MCF 10A (cell line): ENCODE data around the gene TECPR2. TPM values are rescaled to one million over a fixed set of nuclear protein-coding genes. Genes with fewer than 3 reads are reported as not detected.

Experiments
- BruUV-seq: library from RNA; stranded (reverse); fragments of 400-500 nt; replicated peaks from 2 replicates; lab custom pipeline; 2021; lab: Mats Ljungman, UMichigan
- CTCF ChIA-PET: fragments of 300-600 bp; sonication (Branson Sonifier 250); formaldehyde crosslinking; extraction: SDS; loops from one replicate; lab custom pipeline; 2021; ENCODE audit warnings: antibody characterized with exemption, inconsistent platforms; lab: Yijun Ruan, JAX
- POLR2A ChIA-PET: fragments of 300-600, 350-650 bp; sonication (Branson Sonifier 250); formaldehyde crosslinking; extraction: SDS; loops from one replicate; lab custom pipeline; 2020; ENCODE audit warnings: antibody characterized with exemption, inconsistent platforms; lab: Yijun Ruan, JAX
- DNase-seq: peaks from one replicate; pipeline ENCODE4 v3.0.0-alpha.2; 2018; ENCODE audit not compliant: unreplicated experiment
- H3K27ac Mint-ChIP-seq: one replicate; pipeline ENCODE4 v1.8.0; 2022; ENCODE audit warnings: mild to moderate bottlenecking, low read depth, mixed read lengths; ENCODE audit not compliant: unreplicated experiment
- H3K27me3 Mint-ChIP-seq: one replicate; pipeline ENCODE4 v1.8.0; 2022; ENCODE audit warnings: mixed read lengths; ENCODE audit not compliant: insufficient read depth, unreplicated experiment
- H3K36me3 Mint-ChIP-seq: one replicate; pipeline ENCODE4 v1.8.0; 2022; ENCODE audit warnings: mild to moderate bottlenecking, moderate library complexity, mixed read lengths; ENCODE audit not compliant: insufficient read depth, unreplicated experiment
- H3K4me1 Mint-ChIP-seq: one replicate; pipeline ENCODE4 v1.8.0; 2022; ENCODE audit warnings: mixed read lengths; ENCODE audit not compliant: insufficient read depth, unreplicated experiment
- H3K4me3 Mint-ChIP-seq: one replicate; pipeline ENCODE4 v1.8.0; 2022; ENCODE audit warnings: mild to moderate bottlenecking, moderate library complexity, mixed read lengths; ENCODE audit not compliant: unreplicated experiment
- H3K9me3 Mint-ChIP-seq: one replicate; pipeline ENCODE4 v1.8.0; 2022; ENCODE audit warnings: mixed read lengths; ENCODE audit not compliant: unreplicated experiment
- intact Hi-C: fragments of 100-400 bp; cut with micrococcal nuclease; formaldehyde crosslinking; loops from 2 replicates; pipeline ENCODE4 v1.14.1; 2022
- total RNA-seq: library from RNA; stranded (reverse); gene quantifications from 2 replicates; pipeline ENCODE4 v1.2.3, GENCODE V29; 2022
- TF ChIP-seq, protein P1 (sequence below): fragments of 200-600 bp; IDR thresholded peaks from one replicate; pipeline ENCODE4 v1.8.0; 2022; ENCODE audit warnings: antibody characterized with exemption, mild to moderate bottlenecking; ENCODE audit not compliant: unreplicated experiment

The TECPR2 gene
- total RNA-seq, 1 experiment from 2014 or later, result 18.4 TPM

GRCh38 chr14:102544046-102544746 is 181.5 kb downstream of the TECPR2 start:
- no peak overlapping the region for H3K27ac Mint-ChIP-seq
- TF ChIP-seq, protein P1, sequence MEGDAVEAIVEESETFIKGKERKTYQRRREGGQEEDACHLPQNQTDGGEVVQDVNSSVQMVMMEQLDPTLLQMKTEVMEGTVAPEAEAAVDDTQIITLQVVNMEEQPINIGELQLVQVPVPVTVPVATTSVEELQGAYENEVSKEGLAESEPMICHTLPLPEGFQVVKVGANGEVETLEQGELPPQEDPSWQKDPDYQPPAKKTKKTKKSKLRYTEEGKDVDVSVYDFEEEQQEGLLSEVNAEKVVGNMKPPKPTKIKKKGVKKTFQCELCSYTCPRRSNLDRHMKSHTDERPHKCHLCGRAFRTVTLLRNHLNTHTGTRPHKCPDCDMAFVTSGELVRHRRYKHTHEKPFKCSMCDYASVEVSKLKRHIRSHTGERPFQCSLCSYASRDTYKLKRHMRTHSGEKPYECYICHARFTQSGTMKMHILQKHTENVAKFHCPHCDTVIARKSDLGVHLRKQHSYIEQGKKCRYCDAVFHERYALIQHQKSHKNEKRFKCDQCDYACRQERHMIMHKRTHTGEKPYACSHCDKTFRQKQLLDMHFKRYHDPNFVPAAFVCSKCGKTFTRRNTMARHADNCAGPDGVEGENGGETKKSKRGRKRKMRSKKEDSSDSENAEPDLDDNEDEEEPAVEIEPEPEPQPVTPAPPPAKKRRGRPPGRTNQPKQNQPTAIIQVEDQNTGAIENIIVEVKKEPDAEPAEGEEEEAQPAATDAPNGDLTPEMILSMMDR, result no peak
- no peaks in the 10 kb centered on the region for H3K36me3 Mint-ChIP-seq
- no peaks in the 10 kb centered on the region for H3K27me3 Mint-ChIP-seq
- intact Hi-C loops, result no loop called here
- no peaks in the 10 kb centered on the region for H3K9me3 Mint-ChIP-seq
- H3K4me3 Mint-ChIP-seq, result no peak overlapping the region
- no TSS peak for BruUV-seq
- DNase-seq, result peak; percentile 40
- CTCF ChIA-PET, result interaction anchor here (0.6 to 1.4 kb wide), 4 partner anchors 12 to 129 kb away, joined by 3 to 5 read pairs (median 4); no protein-coding TSS in a partner anchor
- peaks cover 29% of the 10 kb centered on the region for H3K4me1 Mint-ChIP-seq
- POLR2A ChIA-PET, result interaction anchor here (0.6 to 1.8 kb wide), 7 partner anchors 11 to 984 kb away, joined by 3 to 9 read pairs (median 5); no protein-coding TSS in a partner anchor

DNA sequence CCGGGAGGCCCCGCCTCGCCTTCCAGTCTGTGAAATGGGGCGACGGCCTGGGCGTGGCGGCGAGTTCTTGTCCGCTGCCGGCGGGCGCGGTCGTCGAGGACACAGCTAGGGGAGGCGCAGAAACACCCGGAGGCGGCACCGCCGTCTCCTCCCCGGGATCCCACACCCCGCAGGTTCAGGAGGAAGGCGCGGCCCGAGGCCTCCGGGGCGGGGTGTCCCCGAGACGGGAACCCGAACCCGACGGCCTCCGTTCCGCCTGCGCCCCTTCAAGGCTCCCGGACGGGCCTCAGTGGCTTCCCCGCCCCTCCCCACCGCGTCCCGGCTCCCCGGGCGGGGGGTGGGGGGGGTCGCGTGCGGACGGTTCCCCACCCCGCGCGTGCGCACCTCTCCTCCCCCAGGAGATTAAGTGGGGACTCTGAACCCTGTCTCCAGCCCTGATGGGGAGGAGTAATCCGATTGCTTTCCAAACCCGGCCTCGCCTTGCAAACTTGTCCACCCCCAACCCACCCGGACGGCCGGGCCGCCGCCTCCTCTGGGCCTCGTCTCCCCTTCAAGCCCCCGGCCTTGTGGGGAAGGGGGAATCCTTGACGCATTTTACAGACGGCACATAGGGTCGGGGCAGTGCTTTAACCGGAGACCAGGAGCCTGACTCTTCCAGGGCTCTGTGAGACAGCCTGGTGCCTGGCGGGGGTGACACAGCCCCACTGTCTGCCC is 182.2 kb downstream of the TECPR2 start:
- Mint-ChIP-seq H3K36me3 (no peaks in the 10 kb centered on the region), H3K9me3 (no peaks in the 10 kb centered on the region), H3K4me1 (peaks cover 30% of the 10 kb centered on the region), H3K27me3 (no peaks in the 10 kb centered on the region), H3K4me3 (peak overlapping the region; percentile 18), H3K27ac (peak overlapping the region; percentile 83)
- intact Hi-C loops, result no loop called here
- peak; percentile 61 for DNase-seq
- TF ChIP-seq, protein P1, result no peak
- ChIA-PET POLR2A (interaction anchor here (0.6 to 1.6 kb wide), 5 partner anchors 12 to 984 kb away, joined by 3 to 6 read pairs (median 5); no protein-coding TSS in a partner anchor), CTCF (interaction anchor here (1.4 to 1.5 kb wide), 2 partner anchors 12 to 20 kb away, joined by 3 to 5 read pairs; no protein-coding TSS in a partner anchor)
- BruUV-seq, result no TSS peak

GRCh38 chr14:102545461-102546265 is 182.9 kb downstream of the TECPR2 start:
- DNase-seq, result peak; percentile 81
- CTCF ChIA-PET, result interaction anchor here (1.5 kb wide), 1 partner anchor 21 kb away, joined by 3 read pairs; no protein-coding TSS in a partner anchor
- Mint-ChIP-seq H3K4me3 (peak overlapping the region; percentile 18), H3K27me3 (no peaks in the 10 kb centered on the region), H3K27ac (peak overlapping the region; percentile 83), H3K36me3 (no peaks in the 10 kb centered on the region), H3K9me3 (no peaks in the 10 kb centered on the region), H3K4me1 (peaks cover 35% of the 10 kb centered on the region)
- TF ChIP-seq, protein P1, result no peak
- POLR2A ChIA-PET, result interaction anchor here (0.7 kb wide), 1 partner anchor 21 kb away, joined by 6 read pairs; no protein-coding TSS in a partner anchor
- intact Hi-C loops, result no loop called here
- BruUV-seq, result no TSS peak
